Measurements from ENCODE around the gene NBAS.

GRCh38 chr2:15323227-15323626 lies 237.9 kb downstream of the NBAS start:
- TF ChIP-seq, protein P1, sequence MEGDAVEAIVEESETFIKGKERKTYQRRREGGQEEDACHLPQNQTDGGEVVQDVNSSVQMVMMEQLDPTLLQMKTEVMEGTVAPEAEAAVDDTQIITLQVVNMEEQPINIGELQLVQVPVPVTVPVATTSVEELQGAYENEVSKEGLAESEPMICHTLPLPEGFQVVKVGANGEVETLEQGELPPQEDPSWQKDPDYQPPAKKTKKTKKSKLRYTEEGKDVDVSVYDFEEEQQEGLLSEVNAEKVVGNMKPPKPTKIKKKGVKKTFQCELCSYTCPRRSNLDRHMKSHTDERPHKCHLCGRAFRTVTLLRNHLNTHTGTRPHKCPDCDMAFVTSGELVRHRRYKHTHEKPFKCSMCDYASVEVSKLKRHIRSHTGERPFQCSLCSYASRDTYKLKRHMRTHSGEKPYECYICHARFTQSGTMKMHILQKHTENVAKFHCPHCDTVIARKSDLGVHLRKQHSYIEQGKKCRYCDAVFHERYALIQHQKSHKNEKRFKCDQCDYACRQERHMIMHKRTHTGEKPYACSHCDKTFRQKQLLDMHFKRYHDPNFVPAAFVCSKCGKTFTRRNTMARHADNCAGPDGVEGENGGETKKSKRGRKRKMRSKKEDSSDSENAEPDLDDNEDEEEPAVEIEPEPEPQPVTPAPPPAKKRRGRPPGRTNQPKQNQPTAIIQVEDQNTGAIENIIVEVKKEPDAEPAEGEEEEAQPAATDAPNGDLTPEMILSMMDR (IDR thresholded peaks at IDR 0.05; ENCODE audit: insufficient read depth, low read length, poor library complexity, severe bottlenecking): no peak
- no peak for TF ChIP-seq EZH2phosphoT487 (conservative IDR thresholded peaks at IDR 0.05; ENCODE audit: low read length)

All from SU-DHL-6 (cell line).